Activated CD4-positive, alpha-beta T cell treated with anti-CD3 and anti-CD28 coated beads, Interleukin-2, amount 50 U/mL, for 16 hours (primary cell): ENCODE measurements around the gene ZNF407.

ENCODE experiments used
- DNase-seq: peaks from one replicate; pipeline ENCODE4 v3.0.0-alpha.2; 2020

ZNF407 gene

GRCh38 chr18:74682141-74682990, 84.7 kb downstream of the ZNF407 start:
- DNase-seq = no peak

GRCh38 chr18:74682991-74683297, 85.3 kb downstream of the ZNF407 start:
- no peak for DNase-seq

GRCh38 chr18:74683573-74683972, 85.9 kb downstream of the ZNF407 start:
- no peak for DNase-seq

- no peak for DNase-seq
Observed at GRCh38 chr18:74689251-74689650, 91.6 kb downstream of the ZNF407 start.

GRCh38 chr18:74692367-74693013, 94.8 kb downstream of the ZNF407 start:
- DNase-seq = no peak

GRCh38 chr18:74694436-74694835, 96.8 kb downstream of the ZNF407 start:
- no peak for DNase-seq

GRCh38 chr18:74695170-74695569, 97.5 kb downstream of the ZNF407 start:
- DNase-seq = no peak

GRCh38 chr18:74698881-74699280, 101.2 kb downstream of the ZNF407 start:
- no peak for DNase-seq

GRCh38 chr18:74699455-74699854, 101.8 kb downstream of the ZNF407 start:
- DNase-seq = no peak

- DNase-seq = no peak
Observed at GRCh38 chr18:74702950-74703349, 105.3 kb downstream of the ZNF407 start.

GRCh38 chr18:74708169-74708568, 110.5 kb downstream of the ZNF407 start:
- DNase-seq = no peak

GRCh38 chr18:74709452-74709851, 111.8 kb downstream of the ZNF407 start:
- no peak for DNase-seq

GRCh38 chr18:74714120-74714519, 116.5 kb downstream of the ZNF407 start:
- DNase-seq = no peak

- DNase-seq = no peak
Observed at GRCh38 chr18:74714791-74715190, 117.1 kb downstream of the ZNF407 start.

GRCh38 chr18:74715306-74715705, 117.6 kb downstream of the ZNF407 start:
- DNase-seq = no peak

GRCh38 chr18:74715865-74716712, 118.4 kb downstream of the ZNF407 start:
- no peak for DNase-seq

GRCh38 chr18:74718312-74718711, 120.6 kb downstream of the ZNF407 start:
- DNase-seq = no peak

- DNase-seq = no peak
Observed at GRCh38 chr18:74722237-74722636, 124.6 kb downstream of the ZNF407 start.

GRCh38 chr18:74724186-74724585, 126.5 kb downstream of the ZNF407 start:
- DNase-seq = no peak

GRCh38 chr18:74725690-74726089, 128.0 kb downstream of the ZNF407 start:
- DNase-seq = no peak

- no peak for DNase-seq
Observed at GRCh38 chr18:74728586-74728985, 130.9 kb downstream of the ZNF407 start.

GRCh38 chr18:74731097-74731496, 133.4 kb downstream of the ZNF407 start:
- no peak for DNase-seq

GRCh38 chr18:74732380-74732779, 134.7 kb downstream of the ZNF407 start:
- DNase-seq = no peak

GRCh38 chr18:74733598-74733997, 135.9 kb downstream of the ZNF407 start:
- DNase-seq = no peak
